Keratinocyte (primary cell): ENCODE data around the gene MRPL50. TPM values are rescaled to one million over a fixed set of nuclear protein-coding genes. Genes with fewer than 3 reads are reported as not detected.

Experiments used
- DNase-seq: peaks from one replicate; pipeline ENCODE4 v3.0.0-alpha.2; 2011; ENCODE audit warnings: low read depth, missing footprints, low spot score
- FAIRE-seq: peaks from 2 replicates; lab custom pipeline; 2011; peaks lifted over from hg19 to GRCh38; lab: Jason Lieb, UNC
- H2AFZ ChIP-seq: 2 replicates; pipeline ENCODE4 v1.6.0; 2012; ENCODE audit warnings: low read length, control low read depth, inconsistent platforms; ENCODE audit not compliant: control insufficient read depth
- H3K27ac ChIP-seq: 2 replicates; pipeline ENCODE4 v1.5.1; 2011; ENCODE audit warnings: low read length; ENCODE audit not compliant: control insufficient read depth, insufficient read depth
- H3K27me3 ChIP-seq: 3 replicates; pipeline ENCODE4 v1.6.0; 2011; ENCODE audit warnings: low read length; ENCODE audit not compliant: control insufficient read depth, insufficient read depth; ENCODE audit errors: extremely low read depth
- H3K36me3 ChIP-seq, 2 experiments: 2 replicates in 1 of 2; 3 replicates in 1 of 2; pipeline ENCODE4 v1.5.1; 2011; ENCODE audit warnings: low read length in 2 of 2, mild to moderate bottlenecking in 1 of 2; ENCODE audit not compliant: control insufficient read depth in 2 of 2, insufficient read depth in 2 of 2; ENCODE audit errors: extremely low read depth in 1 of 2
- H3K4me1 ChIP-seq: 3 replicates; pipeline ENCODE4 v1.5.1; 2011; ENCODE audit warnings: low read length; ENCODE audit not compliant: control insufficient read depth, insufficient read depth; ENCODE audit errors: extremely low read depth
- H3K4me2 ChIP-seq: 3 replicates; pipeline ENCODE4 v1.6.0; 2011; ENCODE audit warnings: low read depth, low read length; ENCODE audit not compliant: control insufficient read depth, insufficient read depth; ENCODE audit errors: extremely low read depth
- H3K4me3 ChIP-seq, 3 experiments: fragments of 200-600 bp in 1 of 3; sonication (generic) in 1 of 3; 2 replicates in 2 of 3; 3 replicates in 1 of 3; pipeline ENCODE4 v1.5.1; 2011 to 2016; ENCODE audit warnings: low read length in 3 of 3, mild to moderate bottlenecking in 3 of 3, control low read depth in 2 of 3, inconsistent platforms in 1 of 3, low read depth in 1 of 3, mixed read lengths in 1 of 3, mixed run types in 1 of 3, moderate library complexity in 1 of 3; ENCODE audit not compliant: control insufficient read depth in 2 of 3, insufficient read depth in 2 of 3; ENCODE audit errors: extremely low read depth in 1 of 3
- H3K79me2 ChIP-seq: 2 replicates; pipeline ENCODE4 v1.6.0; 2012; ENCODE audit warnings: low read length; ENCODE audit not compliant: control insufficient read depth, insufficient read depth
- H3K9ac ChIP-seq: 3 replicates; pipeline ENCODE4 v1.6.0; 2011; ENCODE audit warnings: low read length; ENCODE audit not compliant: control insufficient read depth, insufficient read depth; ENCODE audit errors: extremely low read depth
- H3K9me1 ChIP-seq: 3 replicates; pipeline ENCODE4 v1.6.0; 2011; ENCODE audit warnings: low read length; ENCODE audit not compliant: control insufficient read depth, insufficient read depth; ENCODE audit errors: extremely low read depth
- H3K9me3 ChIP-seq: 2 replicates; pipeline ENCODE4 v1.5.1; 2012; ENCODE audit warnings: low read depth, low read length; ENCODE audit not compliant: control insufficient read depth
- H4K20me1 ChIP-seq: 3 replicates; pipeline ENCODE4 v1.6.0; 2011; ENCODE audit warnings: low read length; ENCODE audit not compliant: control insufficient read depth, insufficient read depth; ENCODE audit errors: extremely low read depth
- EZH2 ChIP-seq: IDR thresholded peaks from one replicate; pipeline ENCODE4 v1.6.1; 2012; ENCODE audit warnings: inconsistent platforms, mild to moderate bottlenecking, low read length, moderate library complexity
- dilution Hi-C: fragments of 300-500 bp; cut with MboI; formaldehyde crosslinking; loops from one replicate; pipeline ENCODE4 v1.7.0; 2020; ENCODE audit warnings: low sequenced_read_pairs; ENCODE audit not compliant: extremely low pct_ligation_motif_present
- polyA plus RNA-seq, 5 experiments: library from polyadenylated mRNA; depleted of rRNA in 3 of 5; stranded (reverse) in 3 of 5; stranded (forward) in 1 of 5; unstranded in 1 of 5; fragments of >200 nt; gene quantifications; 1 replicate in 1 of 5; 2 replicates in 3 of 5; 3 replicates in 1 of 5; pipeline versions ENCODE4 v1.2.1 to v1.2.3, GENCODE V29; 2011 to 2012; ENCODE audit warnings: missing spikeins in 2 of 5, low read depth in 1 of 5, low replicate concordance in 1 of 5
- TF ChIP-seq, protein P1 (sequence below), 3 experiments: IDR thresholded peaks in 1 of 3; conservative IDR thresholded peaks in 1 of 3; optimal IDR thresholded peaks in 1 of 3; 2 replicates in 2 of 3; 3 replicates in 1 of 3; pipeline versions ENCODE3 to v1.5.1; 2011; ENCODE audit warnings: low read length in 3 of 3, mild to moderate bottlenecking in 3 of 3, moderate library complexity in 2 of 3, control low read depth in 1 of 3, inconsistent platforms in 1 of 3; ENCODE audit not compliant: insufficient read depth in 2 of 3; ENCODE audit errors: extremely low read depth in 1 of 3

MRPL50 gene
- polyA plus RNA-seq, 1 donor (not counting 4 experiments of a cell fraction or from before 2014, with no cell fraction given): 24.0 TPM

DNA sequence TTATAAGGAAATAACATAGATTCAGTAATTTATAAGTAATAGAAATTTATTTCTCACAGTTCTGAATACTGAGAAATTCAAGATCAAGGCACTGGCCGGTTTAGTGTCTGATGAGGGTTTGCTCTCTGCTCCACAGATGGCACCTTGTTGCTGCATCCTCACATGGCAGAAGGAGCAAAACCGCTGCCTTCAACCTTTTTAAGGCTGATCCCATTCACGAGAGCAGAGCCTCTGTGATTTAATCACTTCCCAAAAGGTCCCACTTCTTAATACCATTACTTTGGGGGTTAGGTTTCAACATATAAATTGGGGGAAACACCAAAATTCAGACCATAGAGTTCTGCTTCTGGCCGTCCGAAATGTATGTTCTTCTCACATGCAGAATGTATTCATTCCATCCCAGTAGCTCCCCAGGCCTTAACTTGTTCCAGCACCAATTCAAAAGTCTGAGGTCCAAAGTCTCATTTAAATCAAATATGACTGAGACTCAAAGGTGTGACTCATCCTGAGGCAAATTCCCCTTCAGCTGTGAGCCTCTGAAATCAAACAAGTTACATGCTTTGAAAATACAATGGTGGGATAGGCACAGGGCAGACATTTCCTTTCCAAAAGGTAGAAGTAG, 44.2 kb downstream of the MRPL50 start:
- Histone ChIP-seq H3K9me3 (no peaks in the 10 kb centered on the region), H3K4me1 (no peaks in the 10 kb centered on the region), H4K20me1 (no peaks in the 10 kb centered on the region), H3K36me3 (no peaks in the 10 kb centered on the region), H2AFZ (no peak overlapping the region), H3K79me2 (no peaks in the 10 kb centered on the region), H3K9ac (no peak overlapping the region), H3K27ac (no peak overlapping the region), H3K9me1 (no peaks in the 10 kb centered on the region), H3K4me3 (no peak overlapping the region), H3K4me2 (no peak overlapping the region), H3K27me3 (no peaks in the 10 kb centered on the region)
- FAIRE-seq (no peak), DNase-seq (no peak)
- TF ChIP-seq EZH2: no peak
- TF ChIP-seq, protein P1, sequence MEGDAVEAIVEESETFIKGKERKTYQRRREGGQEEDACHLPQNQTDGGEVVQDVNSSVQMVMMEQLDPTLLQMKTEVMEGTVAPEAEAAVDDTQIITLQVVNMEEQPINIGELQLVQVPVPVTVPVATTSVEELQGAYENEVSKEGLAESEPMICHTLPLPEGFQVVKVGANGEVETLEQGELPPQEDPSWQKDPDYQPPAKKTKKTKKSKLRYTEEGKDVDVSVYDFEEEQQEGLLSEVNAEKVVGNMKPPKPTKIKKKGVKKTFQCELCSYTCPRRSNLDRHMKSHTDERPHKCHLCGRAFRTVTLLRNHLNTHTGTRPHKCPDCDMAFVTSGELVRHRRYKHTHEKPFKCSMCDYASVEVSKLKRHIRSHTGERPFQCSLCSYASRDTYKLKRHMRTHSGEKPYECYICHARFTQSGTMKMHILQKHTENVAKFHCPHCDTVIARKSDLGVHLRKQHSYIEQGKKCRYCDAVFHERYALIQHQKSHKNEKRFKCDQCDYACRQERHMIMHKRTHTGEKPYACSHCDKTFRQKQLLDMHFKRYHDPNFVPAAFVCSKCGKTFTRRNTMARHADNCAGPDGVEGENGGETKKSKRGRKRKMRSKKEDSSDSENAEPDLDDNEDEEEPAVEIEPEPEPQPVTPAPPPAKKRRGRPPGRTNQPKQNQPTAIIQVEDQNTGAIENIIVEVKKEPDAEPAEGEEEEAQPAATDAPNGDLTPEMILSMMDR (optimal IDR thresholded peaks at IDR 0.05 in 1 of 3, IDR thresholded peaks at IDR 0.05 in 1 of 3, conservative IDR thresholded peaks at IDR 0.05 in 1 of 3; ENCODE audit: extremely low read depth in 1 of 3, insufficient read depth in 2 of 3, low read length in 3 of 3): no peak
- dilution Hi-C loops: no loop called here

DNA sequence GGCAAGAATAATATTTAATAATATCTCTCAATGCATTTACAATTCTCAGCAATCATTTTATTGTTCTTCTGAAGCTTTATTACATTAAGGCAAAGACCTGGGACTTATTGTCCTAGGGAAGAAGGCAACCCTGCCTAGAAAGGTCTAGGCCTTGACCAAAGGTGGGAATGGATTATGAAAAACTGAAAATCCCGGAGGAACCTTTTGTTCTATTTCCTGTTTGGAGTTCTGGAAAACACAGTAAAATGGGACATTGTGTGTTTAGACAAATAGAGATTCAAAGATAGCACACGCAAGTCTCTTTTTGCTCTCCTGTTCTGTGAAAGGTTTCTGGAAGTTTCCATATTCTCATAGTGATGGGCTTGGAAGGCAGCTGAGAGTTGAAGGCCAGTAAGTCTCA, 44.7 kb downstream of the MRPL50 start:
- no peaks in the 10 kb centered on the region for H3K4me1 ChIP-seq
- H3K79me2 ChIP-seq: no peaks in the 10 kb centered on the region
- H3K36me3 ChIP-seq: no peaks in the 10 kb centered on the region
- H3K9me3 ChIP-seq: no peaks in the 10 kb centered on the region
- dilution Hi-C loops: no loop called here
- H3K27ac ChIP-seq: no peak overlapping the region
- FAIRE-seq (no peak), DNase-seq (no peak)
- H3K9me1 ChIP-seq: no peaks in the 10 kb centered on the region
- TF ChIP-seq, protein P1 (optimal IDR thresholded peaks at IDR 0.05 in 1 of 3, IDR thresholded peaks at IDR 0.05 in 1 of 3, conservative IDR thresholded peaks at IDR 0.05 in 1 of 3; ENCODE audit: extremely low read depth in 1 of 3, insufficient read depth in 2 of 3, low read length in 3 of 3): no peak
- TF ChIP-seq EZH2: no peak
- no peak overlapping the region for H3K4me3 ChIP-seq
- no peak overlapping the region for H3K4me2 ChIP-seq
- no peak overlapping the region for H2AFZ ChIP-seq
- H4K20me1 ChIP-seq: no peaks in the 10 kb centered on the region
- no peaks in the 10 kb centered on the region for H3K27me3 ChIP-seq
- no peak overlapping the region for H3K9ac ChIP-seq
